HCT116 (cell line): ENCODE data around the gene CDKAL1. TPM values are rescaled to one million over a fixed set of nuclear protein-coding genes. Genes with fewer than 3 reads are reported as not detected.

ENCODE experiments used
- CBX3 ChIP-seq: IDR thresholded peaks from 2 replicates; pipeline ENCODE4 v1.6.1; 2012; ENCODE audit warnings: low read depth
- ELF1 ChIP-seq: IDR thresholded peaks from 2 replicates; pipeline ENCODE4 v1.6.1; 2012; ENCODE audit warnings: low read depth, borderline replicate concordance
- EZH2 ChIP-seq: fragments of 200-600 bp; sonication (generic); IDR thresholded peaks from 2 replicates; pipeline ENCODE4 v1.6.1; 2017; ENCODE audit warnings: antibody characterized with exemption, mixed run types
- FOSL1 ChIP-seq: IDR thresholded peaks from 2 replicates; pipeline ENCODE4 v1.6.1; 2012; ENCODE audit warnings: low read depth
- JUND ChIP-seq: IDR thresholded peaks from 2 replicates; pipeline ENCODE4 v1.6.1; 2012
- POLR2A ChIP-seq: IDR thresholded peaks from 2 replicates; pipeline ENCODE4 v1.7.0; 2011; ENCODE audit warnings: borderline replicate concordance; ENCODE audit not compliant: insufficient read depth, insufficient read length; ENCODE audit errors: extremely low read depth
- POLR2AphosphoS5 ChIP-seq: IDR thresholded peaks from 2 replicates; pipeline ENCODE4 v1.6.1; 2011; ENCODE audit warnings: mild to moderate bottlenecking, low read depth, low read length, moderate library complexity
- SIN3A ChIP-seq: IDR thresholded peaks from 2 replicates; pipeline ENCODE4 v1.6.1; 2012; ENCODE audit warnings: low read depth
- SP1 ChIP-seq: IDR thresholded peaks from 2 replicates; pipeline ENCODE4 v1.6.1; 2012; ENCODE audit warnings: low read depth
- SRF ChIP-seq: IDR thresholded peaks from 2 replicates; pipeline ENCODE4 v1.6.1; 2012; ENCODE audit warnings: low read depth
- TCF7L2 ChIP-seq: IDR thresholded peaks from 2 replicates; pipeline ENCODE4 v1.7.0; 2011; ENCODE audit warnings: borderline replicate concordance, inconsistent platforms; ENCODE audit not compliant: insufficient read depth, insufficient read length; ENCODE audit errors: extremely low read depth
- YY1 ChIP-seq: IDR thresholded peaks from 2 replicates; pipeline ENCODE4 v1.6.1; 2011; ENCODE audit warnings: low read length, low read depth, moderate library complexity, mild to moderate bottlenecking; ENCODE audit not compliant: insufficient replicate concordance; ENCODE audit errors: extremely low read depth
- ZFX ChIP-seq: fragments of 450-650 bp; IDR thresholded peaks from 2 replicates; pipeline ENCODE4 v1.6.1; 2017
- total RNA-seq: library from RNA; stranded (reverse); gene quantifications from one replicate; pipeline ENCODE4 v1.2.1, GENCODE V29; 2021; ENCODE audit not compliant: unreplicated experiment
- TF ChIP-seq, protein P1 (sequence below), 3 experiments: fragments of 200-600 bp in 1 of 3; sonication (generic) in 1 of 3; IDR thresholded peaks in 2 of 3; conservative IDR thresholded peaks in 1 of 3; 2 replicates each; pipeline ENCODE4 v1.5.1; 2012 to 2017; ENCODE audit warnings: low read depth in 2 of 3, low read length in 2 of 3, antibody characterized with exemption in 1 of 3, borderline replicate concordance in 1 of 3, control low read depth in 1 of 3, mild to moderate bottlenecking in 1 of 3, mixed read lengths in 1 of 3, mixed run types in 1 of 3, moderate library complexity in 1 of 3; ENCODE audit not compliant: insufficient read depth in 1 of 3
- TF ChIP-seq, protein P2 (sequence below): IDR thresholded peaks from 2 replicates; pipeline ENCODE4 v1.6.1; 2012
- TF ChIP-seq, protein P3 (sequence below): IDR thresholded peaks from 2 replicates; pipeline ENCODE4 v1.6.1; 2011; ENCODE audit warnings: mild to moderate bottlenecking, low read length, moderate library complexity; ENCODE audit not compliant: insufficient replicate concordance; ENCODE audit errors: extremely low read depth

Gene CDKAL1
- total RNA-seq, 1 experiment from 2014 or later = 14.9 TPM

DNA sequence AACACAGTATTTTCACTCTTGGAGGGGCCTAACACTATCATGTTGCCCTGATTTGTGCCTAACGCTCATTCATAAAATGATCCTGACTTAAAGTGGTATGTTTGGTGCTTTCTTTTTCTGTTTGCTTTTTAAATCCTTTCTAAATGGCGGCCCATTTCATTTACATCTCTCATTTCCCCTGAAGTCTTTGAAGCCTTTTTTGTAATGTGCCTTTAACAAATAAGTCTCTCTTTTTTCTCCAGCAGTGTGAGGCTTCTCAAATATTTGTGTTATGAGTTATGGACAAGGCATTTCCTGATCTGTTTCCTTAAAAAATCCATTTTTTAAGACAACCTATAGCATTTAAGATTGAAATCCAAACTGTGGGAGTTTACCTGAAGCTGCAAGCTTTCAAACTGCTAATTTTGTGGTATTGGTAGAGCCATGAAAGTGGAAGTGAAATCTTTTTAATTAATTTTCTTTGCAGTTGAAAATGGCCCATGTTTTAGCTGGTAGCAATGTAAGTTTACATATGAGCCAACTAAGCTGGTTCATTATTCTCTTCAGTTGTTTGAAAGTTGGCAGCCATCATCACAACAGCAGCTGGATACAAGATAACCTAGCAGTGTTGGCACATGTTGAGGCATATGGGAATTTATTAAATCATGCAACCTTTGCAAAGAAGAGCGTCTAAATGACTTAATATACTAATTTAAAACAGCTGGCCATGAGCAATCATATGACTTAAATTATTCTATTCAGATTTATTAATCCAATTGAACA is 469.7 kb downstream of the CDKAL1 start (continued):
- TF ChIP-seq, protein P1, sequence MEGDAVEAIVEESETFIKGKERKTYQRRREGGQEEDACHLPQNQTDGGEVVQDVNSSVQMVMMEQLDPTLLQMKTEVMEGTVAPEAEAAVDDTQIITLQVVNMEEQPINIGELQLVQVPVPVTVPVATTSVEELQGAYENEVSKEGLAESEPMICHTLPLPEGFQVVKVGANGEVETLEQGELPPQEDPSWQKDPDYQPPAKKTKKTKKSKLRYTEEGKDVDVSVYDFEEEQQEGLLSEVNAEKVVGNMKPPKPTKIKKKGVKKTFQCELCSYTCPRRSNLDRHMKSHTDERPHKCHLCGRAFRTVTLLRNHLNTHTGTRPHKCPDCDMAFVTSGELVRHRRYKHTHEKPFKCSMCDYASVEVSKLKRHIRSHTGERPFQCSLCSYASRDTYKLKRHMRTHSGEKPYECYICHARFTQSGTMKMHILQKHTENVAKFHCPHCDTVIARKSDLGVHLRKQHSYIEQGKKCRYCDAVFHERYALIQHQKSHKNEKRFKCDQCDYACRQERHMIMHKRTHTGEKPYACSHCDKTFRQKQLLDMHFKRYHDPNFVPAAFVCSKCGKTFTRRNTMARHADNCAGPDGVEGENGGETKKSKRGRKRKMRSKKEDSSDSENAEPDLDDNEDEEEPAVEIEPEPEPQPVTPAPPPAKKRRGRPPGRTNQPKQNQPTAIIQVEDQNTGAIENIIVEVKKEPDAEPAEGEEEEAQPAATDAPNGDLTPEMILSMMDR (IDR thresholded peaks at IDR 0.05 in 2 of 3, conservative IDR thresholded peaks at IDR 0.05 in 1 of 3; ENCODE audit: borderline replicate concordance in 1 of 3, insufficient read depth in 1 of 3, low read depth in 2 of 3, low read length in 2 of 3) = no peak
- TF ChIP-seq TCF7L2 (peak; percentile 86), JUND (peak; percentile 37; the same call in 1 of the 2 replicates), CBX3 (0 out of 2 replicates have a peak, but pooled peaks have one; percentile 38), ELF1 (no peak), FOSL1 (peak; percentile 60), POLR2A (no peak), ZFX (no peak), POLR2AphosphoS5 (no peak), SIN3A (no peak), EZH2 (no peak), YY1 (no peak), SP1 (peak; percentile 68), SRF (no peak)
- TF ChIP-seq, protein P2, sequence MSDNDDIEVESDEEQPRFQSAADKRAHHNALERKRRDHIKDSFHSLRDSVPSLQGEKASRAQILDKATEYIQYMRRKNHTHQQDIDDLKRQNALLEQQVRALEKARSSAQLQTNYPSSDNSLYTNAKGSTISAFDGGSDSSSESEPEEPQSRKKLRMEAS = 0 out of 2 replicates have a peak, but pooled peaks have one; percentile 29
- TF ChIP-seq, protein P3, sequence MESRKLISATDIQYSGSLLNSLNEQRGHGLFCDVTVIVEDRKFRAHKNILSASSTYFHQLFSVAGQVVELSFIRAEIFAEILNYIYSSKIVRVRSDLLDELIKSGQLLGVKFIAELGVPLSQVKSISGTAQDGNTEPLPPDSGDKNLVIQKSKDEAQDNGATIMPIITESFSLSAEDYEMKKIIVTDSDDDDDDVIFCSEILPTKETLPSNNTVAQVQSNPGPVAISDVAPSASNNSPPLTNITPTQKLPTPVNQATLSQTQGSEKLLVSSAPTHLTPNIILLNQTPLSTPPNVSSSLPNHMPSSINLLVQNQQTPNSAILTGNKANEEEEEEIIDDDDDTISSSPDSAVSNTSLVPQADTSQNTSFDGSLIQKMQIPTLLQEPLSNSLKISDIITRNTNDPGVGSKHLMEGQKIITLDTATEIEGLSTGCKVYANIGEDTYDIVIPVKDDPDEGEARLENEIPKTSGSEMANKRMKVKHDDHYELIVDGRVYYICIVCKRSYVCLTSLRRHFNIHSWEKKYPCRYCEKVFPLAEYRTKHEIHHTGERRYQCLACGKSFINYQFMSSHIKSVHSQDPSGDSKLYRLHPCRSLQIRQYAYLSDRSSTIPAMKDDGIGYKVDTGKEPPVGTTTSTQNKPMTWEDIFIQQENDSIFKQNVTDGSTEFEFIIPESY = no peak
- TF ChIP-seq, all 23 proteins: peak for 7
